HG02642 (cell line): ENCODE results near the gene CCDC172.

Experiments
- ATAC-seq: cut with Tn5 transposase; IDR thresholded peaks from one replicate; pipeline ENCODE4 v1.9.1; 2021; ENCODE audit warnings: mild to moderate bottlenecking; ENCODE audit not compliant: unreplicated experiment, poor library complexity

CCDC172 gene

GRCh38 chr10:116324227-116324950, at the start of gene CCDC172:
Gene CCDC172, plus strand, starts transcription at chr10:116324448. Its CDS starts 564 bp downstream, at chr10:116325012.
- no peak for ATAC-seq

DNA sequence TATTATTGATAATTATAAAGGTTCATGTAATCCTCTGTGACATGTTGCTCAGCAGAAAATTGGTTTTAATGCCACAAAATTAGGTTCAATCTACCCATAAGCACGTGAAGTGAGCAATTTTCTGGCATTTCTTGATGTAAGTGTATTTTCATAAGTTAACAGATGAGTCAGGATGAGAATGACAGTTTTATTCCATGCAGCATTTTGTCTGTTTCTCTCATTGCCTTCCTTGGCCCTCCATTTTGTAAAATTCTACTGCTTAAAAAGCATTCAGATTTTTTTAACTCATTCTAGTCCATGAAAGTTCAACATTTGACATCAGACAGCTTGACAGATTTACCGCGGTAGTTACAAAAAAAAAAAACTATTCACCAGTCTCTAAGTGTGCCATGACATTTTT, 47.3 kb upstream of the CCDC172 start:
- ATAC-seq: no peak

DNA sequence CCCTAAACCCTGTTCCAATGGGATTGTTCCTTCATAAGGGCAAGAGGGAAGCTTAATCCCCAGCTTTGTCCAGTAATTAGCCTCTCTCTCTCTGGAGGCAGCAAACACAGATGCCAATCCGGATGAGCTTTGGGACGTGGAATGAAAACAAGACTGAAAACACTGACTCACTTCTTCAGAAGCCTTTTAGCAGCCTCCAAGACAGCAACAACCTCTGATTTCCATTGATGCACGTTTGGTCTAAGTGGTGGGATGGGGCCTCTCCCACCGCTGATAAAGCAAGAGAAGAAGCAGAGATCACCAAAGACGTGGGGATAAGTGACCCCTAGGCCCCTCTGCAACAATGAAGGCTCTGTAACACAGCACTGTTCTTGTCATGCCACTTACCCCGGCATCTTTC, 45.4 kb upstream of the CCDC172 start:
- no peak for ATAC-seq

GRCh38 chr10:116281775-116282174, 42.5 kb upstream of the CCDC172 start:
- ATAC-seq: no peak

DNA sequence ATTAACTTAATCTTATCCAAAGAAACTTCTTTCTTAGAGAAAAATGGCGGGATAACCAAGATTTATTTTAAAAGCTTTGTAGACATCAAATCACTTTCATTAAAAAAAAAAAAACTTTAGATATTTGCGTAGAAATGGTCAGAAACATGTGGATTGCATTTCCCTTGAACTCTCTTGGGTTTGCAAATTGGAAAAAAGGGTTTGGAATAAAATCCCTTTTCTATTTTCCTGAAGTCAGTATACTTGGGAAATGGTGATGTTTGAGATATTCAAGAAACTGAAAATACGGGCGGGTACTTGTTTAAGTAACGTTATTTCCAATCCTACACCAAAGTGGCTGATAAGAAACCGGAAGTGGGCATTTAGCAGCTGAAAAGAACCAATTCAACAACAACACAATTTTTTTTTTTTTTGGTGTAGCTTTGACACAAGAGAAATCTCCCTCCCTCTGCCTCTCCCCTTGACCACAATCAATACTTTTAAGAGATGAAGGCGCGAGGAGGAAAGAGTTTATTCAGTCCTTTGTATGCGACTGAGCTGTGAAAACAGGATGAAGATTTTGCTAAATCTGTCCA, 37.5 kb upstream of the CCDC172 start:
- ATAC-seq: no peak

DNA sequence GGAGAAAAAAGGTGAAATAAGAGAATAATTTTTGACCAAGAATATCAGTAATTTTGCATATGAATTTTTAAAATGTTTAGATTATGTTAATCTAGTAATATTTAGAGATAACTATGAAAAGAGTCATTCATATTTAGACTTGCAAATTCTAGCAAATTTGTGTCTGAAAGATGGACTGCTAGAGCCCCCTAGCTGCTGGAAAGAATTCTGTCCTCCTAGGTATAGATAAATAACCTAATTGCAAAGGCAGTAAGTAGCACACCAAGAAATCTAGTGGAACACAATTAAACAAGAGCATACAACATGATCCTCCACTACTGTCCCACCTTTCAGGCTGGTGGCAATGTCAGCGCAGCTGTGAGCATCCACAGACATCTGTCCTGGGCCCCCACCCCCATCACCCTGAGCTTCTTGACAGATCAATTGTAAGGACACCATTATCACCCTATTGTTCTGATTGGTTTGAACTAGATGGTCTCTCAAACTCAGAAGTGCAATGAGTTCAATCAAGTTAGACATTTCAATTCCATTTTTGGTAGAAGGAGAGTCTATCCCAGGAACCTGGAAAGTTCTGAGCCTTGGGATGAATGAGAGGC, 36.2 kb upstream of the CCDC172 start:
- no peak for ATAC-seq

DNA sequence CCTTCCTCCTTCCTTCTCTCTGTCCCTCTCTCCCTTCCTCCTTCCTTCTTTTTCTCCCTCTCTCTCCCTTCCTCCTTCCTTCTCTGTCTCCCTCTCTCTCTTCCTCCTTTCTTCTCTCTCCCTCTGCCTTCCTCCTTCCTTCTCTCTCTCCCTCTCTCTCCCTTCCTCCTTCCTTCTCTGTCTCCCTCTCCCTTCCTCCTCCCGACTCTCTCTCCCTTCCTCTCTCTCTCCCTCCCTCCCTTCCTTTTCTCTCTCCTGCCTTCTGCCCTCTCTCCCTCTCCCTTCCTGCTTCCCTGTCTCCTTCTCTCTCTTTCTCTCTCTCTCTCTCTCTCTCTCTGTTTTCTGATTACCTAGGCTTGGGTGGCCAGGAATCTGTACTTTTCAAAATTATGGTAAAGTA, 34.6 kb upstream of the CCDC172 start:
- no peak for ATAC-seq

DNA sequence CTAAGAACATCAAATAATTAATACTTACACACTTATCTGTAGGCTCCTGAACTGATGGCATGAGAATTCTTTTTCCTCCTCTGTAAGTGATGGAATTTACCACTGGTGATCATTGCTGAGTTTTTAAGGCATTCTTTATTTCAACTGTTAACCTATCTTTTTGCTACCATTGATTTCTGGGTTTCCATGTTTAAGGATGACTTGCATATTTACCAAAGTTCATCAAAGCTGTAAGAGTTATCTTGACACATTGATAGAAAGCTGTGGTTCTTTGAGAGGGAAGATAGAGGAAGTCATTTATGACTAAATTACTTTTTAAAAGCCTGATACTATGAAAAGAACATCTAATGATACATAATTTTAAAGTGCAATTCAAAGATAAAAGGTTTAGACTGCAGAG, 31.8 kb upstream of the CCDC172 start:
- no peak for ATAC-seq

DNA sequence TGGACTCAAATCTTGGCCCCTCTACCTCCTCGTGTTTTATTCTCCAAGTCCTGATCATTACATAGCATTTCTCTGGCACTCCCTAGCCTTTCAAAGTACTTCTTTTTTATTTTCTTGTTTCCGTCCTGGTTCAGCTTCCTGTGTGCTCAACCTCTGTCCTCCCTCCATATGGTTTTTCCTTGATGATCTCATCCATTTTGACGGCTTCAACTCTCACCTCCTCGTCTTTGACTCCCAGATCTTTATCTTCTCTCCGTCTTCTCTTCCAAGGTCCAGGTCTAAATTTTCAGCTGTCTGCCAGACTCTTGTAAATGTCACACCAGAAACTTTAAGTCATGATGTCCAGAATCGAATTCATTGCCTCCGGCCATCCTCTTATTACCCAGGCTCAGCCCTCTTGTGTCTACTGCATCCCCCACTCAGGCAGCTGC, 27.9 kb upstream of the CCDC172 start:
- ATAC-seq: no peak

GRCh38 chr10:116298586-116298985, 25.7 kb upstream of the CCDC172 start:
- ATAC-seq: no peak

GRCh38 chr10:116300542-116300941, 23.7 kb upstream of the CCDC172 start:
- no peak for ATAC-seq

GRCh38 chr10:116304923-116305322, 19.3 kb upstream of the CCDC172 start:
- no peak for ATAC-seq

DNA sequence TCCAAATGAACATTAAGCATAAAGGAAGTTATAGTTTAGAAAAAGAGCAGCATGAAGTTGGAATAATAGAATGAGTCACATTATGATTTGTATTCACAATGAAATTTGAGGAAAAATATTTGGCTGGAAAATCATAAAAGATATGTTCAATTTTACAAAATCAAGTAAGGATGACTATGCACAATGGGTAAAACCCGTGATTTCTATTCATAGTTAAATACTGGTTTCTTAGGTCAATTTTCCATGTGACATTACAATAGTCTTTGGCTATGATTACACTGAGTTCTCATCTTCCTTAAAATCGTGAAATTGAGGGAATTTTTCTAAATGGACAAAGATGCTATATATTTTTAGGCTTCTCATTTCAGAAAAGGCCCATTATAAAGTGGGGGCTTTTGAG, 17.4 kb upstream of the CCDC172 start:
- no peak for ATAC-seq

- ATAC-seq: no peak
Measured at GRCh38 chr10:116307455-116307854, 16.8 kb upstream of the CCDC172 start.

- ATAC-seq: no peak
Measured at GRCh38 chr10:116311016-116311415, 13.2 kb upstream of the CCDC172 start.

DNA sequence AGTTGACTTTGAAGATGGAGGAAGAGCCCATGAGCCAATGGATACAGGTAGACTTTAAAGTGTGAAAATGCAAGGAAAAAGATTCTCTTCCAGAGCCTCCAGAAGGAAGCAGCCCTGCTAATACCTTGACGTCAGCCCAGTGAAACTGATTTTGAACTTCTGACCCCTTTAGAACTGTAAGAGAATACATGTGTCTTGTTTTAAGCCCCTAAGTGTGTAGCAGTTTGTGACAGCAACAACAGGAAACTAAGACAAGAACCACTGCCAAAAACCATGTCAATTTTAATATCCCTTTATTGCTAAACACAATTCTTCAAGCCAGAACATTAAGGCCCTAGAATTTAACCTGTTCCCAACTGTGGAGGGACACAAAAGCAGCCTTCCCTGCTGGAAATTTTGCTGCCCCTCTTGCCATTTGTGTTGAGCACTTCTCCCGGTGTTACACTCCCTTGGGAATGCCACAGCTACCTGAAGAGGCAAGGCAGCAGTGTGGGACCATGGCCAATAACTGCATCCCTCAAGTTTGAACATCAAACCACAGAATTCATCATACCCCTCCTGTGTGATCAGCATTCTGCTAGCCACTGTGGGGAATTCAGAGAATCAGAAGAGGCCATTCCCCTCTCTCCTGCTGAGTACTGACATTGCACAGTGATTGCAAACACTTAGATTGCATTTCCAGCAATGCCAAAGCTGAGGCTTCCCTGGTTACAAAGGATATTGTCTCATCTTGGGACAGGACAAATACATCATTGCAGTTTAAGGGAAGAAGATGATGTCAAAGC, 12.3 kb upstream of the CCDC172 start:
- ATAC-seq: no peak

- no peak for ATAC-seq
Measured at GRCh38 chr10:116312548-116312947, 11.7 kb upstream of the CCDC172 start.

DNA sequence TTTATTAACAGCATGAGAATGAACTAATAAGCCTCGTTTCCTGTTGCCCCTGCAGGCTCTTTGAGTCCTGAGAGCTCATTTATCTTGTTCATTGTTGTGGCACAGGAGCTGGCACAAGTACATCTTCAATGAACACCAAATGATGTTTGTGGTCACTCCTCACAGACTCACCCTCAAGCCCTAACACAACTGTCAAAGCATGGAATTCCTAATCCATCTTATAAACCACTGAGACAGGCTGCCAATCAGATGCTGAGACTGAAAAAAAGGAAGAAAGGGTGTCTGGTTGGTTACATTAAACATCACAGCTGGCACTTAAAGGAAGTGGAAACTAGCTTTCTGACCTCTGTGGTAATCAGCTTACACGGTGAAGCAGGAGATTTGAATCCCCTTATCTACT, 7.7 kb upstream of the CCDC172 start:
- ATAC-seq: no peak

GRCh38 chr10:116324951-116325635, 845 bp downstream of the CCDC172 start:
- no peak for ATAC-seq

DNA sequence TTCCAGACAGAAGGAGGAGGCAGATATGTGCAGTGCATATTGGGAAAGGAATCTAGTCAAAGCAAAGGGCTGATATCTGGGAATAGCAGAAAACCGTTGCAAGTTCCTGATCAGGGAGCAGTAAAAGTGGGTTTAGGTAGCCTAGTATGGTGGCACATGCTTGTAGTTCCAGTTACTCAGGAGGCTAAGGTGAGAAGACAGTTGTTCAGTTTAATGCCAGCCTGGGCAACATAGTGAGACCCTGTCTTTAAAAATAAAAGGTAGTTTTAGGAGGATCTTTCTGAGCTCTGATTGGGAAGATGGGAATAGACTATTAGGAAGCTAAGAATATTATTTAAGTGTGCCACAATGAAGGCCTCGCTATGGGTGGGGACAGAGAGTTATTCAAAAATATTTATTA, 1.7 kb downstream of the CCDC172 start:
- ATAC-seq: no peak
